ENCODE results near the gene PCAT6. TPM values are rescaled to one million over a fixed set of nuclear protein-coding genes. Genes with fewer than 3 reads are reported as not detected.
A peak's percentile ranks its signal among the peaks of the same experiment; 100 is the strongest.

PCAT6 gene
- total RNA-seq, 1 experiment from 2014 or later, result 4.8 TPM

- no peak overlapping the region for H4K91ac ChIP-seq (ENCODE audit: insufficient read length, low read depth, low read length)
- DNase-seq, result no peak
- H3K79me1 ChIP-seq (ENCODE audit: insufficient read depth, low read depth, low read length, poor library complexity, severe bottlenecking), result no peaks in the 10 kb centered on the region
- no peak overlapping the region for H3K27ac ChIP-seq (ENCODE audit: insufficient read length, low read depth, low read length)
- peaks cover 3% of the 10 kb centered on the region; the same call in 1 of the 2 replicates for H3K27me3 ChIP-seq (ENCODE audit: insufficient read depth, low read length)
- peaks cover 19% of the 10 kb centered on the region for H3K23me2 ChIP-seq (ENCODE audit: insufficient read length, low read depth, low read length, poor library complexity, severe bottlenecking)
- H3K4me1 Mint-ChIP-seq, result peaks cover 39% of the 10 kb centered on the region in 2 experiments
- no peak overlapping the region for H3K23ac ChIP-seq (ENCODE audit: insufficient read length, low read depth, low read length)
- peak overlapping the region; percentile 14 for H4K5ac ChIP-seq (ENCODE audit: insufficient read length, low read depth, low read length)
- no peak overlapping the region for H2BK5ac ChIP-seq (ENCODE audit: insufficient read length, low read length)
- H2BK20ac ChIP-seq (ENCODE audit: low read depth, low read length, poor library complexity, severe bottlenecking), result no peak overlapping the region
- H3K36me3 Mint-ChIP-seq (ENCODE audit: insufficient read depth in 1 of 3, low read depth in 3 of 3), result peaks cover 0 to 2% (median 0%) of the 10 kb centered on the region in 3 experiments; a peak in 1 of 7 replicates
- H3K14ac ChIP-seq (ENCODE audit: insufficient read depth, low read length), result no peak overlapping the region; the same call in 1 of the 2 replicates
- H4K20me1 ChIP-seq (ENCODE audit: control insufficient read depth, insufficient read depth, insufficient read length), result no peaks in the 10 kb centered on the region
- H3K79me2 ChIP-seq (ENCODE audit: insufficient read depth, low read length), result peaks cover 7% of the 10 kb centered on the region; the same call in 1 of the 2 replicates
- H3K56ac ChIP-seq (ENCODE audit: insufficient read length, low read depth, low read length), result no peak overlapping the region
- no peak overlapping the region for H3K4ac ChIP-seq (ENCODE audit: low read depth, low read length)
- peaks cover 0 to 2% of the 10 kb centered on the region in 2 experiments; a peak in 1 of 5 replicates for H3K9me3 Mint-ChIP-seq
- H3K18ac ChIP-seq (ENCODE audit: insufficient read length, low read depth, low read length), result no peak overlapping the region
- H3K9ac ChIP-seq (ENCODE audit: extremely low read depth, insufficient read length, low read length), result peak overlapping the region; percentile 51
- H3K4me1 ChIP-seq (ENCODE audit: insufficient read depth, low read length), result peaks cover 22% of the 10 kb centered on the region
- H3K4me3 Mint-ChIP-seq, result peak overlapping the region; percentile 85 to 87
- H2BK12ac ChIP-seq (ENCODE audit: insufficient read length, low read depth, low read length), result no peak overlapping the region
- no peak overlapping the region for H3T11ph ChIP-seq (ENCODE audit: low read length)
- no peaks in the 10 kb centered on the region for H3K9me3 ChIP-seq (ENCODE audit: control insufficient read depth, low read depth, low read length)
- no peak overlapping the region for H4K8ac ChIP-seq (replicated peaks; ENCODE audit: insufficient read length, low read depth, low read length)
- no peak overlapping the region for H2AK5ac ChIP-seq (ENCODE audit: insufficient read length, low read length)
- no peak overlapping the region for H2AFZ ChIP-seq (ENCODE audit: low read length)
- WGBS (ENCODE audit: extremely low coverage, insufficient read length, low lambda C conversion rate), result no CpG with 5 or more reads among the region's 9 CpGs
- H3K4me2 ChIP-seq (ENCODE audit: insufficient read depth, insufficient read length, low read length), result peak overlapping the region; percentile 81
- no peak overlapping the region for H2BK15ac ChIP-seq (ENCODE audit: low read depth, low read length)
- peak overlapping the region in 1 of 3 experiments; percentile 75; a peak in 1 of 7 replicates for H3K27ac Mint-ChIP-seq
- TF ChIP-seq CTCF (conservative IDR thresholded peaks at IDR 0.05), result no peak
- peaks cover 9% of the 10 kb centered on the region for H3K27me3 Mint-ChIP-seq (ENCODE audit: low read depth)
- H2BK120ac ChIP-seq (ENCODE audit: low read depth, low read length, poor library complexity, severe bottlenecking), result no peak overlapping the region
Observed at GRCh38 chr1:202812176-202813026, 1.6 kb downstream of the PCAT6 start.
